Measurements from ENCODE around the gene RBM14.
A peak's percentile ranks its signal among the peaks of the same experiment; 100 is the strongest.
"Not testable (repeated sequence)": the region's sequence is repeated elsewhere in the genome, so short reads cannot be mapped to it uniquely, and the experiment has no call there.

Gene RBM14

GRCh38 chr11:66570850-66571180 lies 45.6 kb upstream of the RBM14 start:
- DNase-seq (ENCODE audit: low read depth): no peak
- TF ChIP-seq CTCF (IDR thresholded peaks at IDR 0.05; ENCODE audit: insufficient read depth, low read depth, low read length, missing control alignments): no peak
- no peak overlapping the region for H3K4me3 ChIP-seq (ENCODE audit: low read depth, low read length)

- peak; percentile 65 for DNase-seq (ENCODE audit: low read depth)
These were observed 37.3 kb upstream of the RBM14 start for GRCh38 chr11:66579017-66579606.

GRCh38 chr11:66580803-66581202 lies 35.6 kb upstream of the RBM14 start:
- no peak overlapping the region for H3K4me3 ChIP-seq (ENCODE audit: low read depth, low read length)
- no peak for TF ChIP-seq CTCF (IDR thresholded peaks at IDR 0.05; ENCODE audit: insufficient read depth, low read depth, low read length, missing control alignments)
- no peak for DNase-seq (ENCODE audit: low read depth)

More at GRCh38 chr11:66579017-66579606, 37.3 kb upstream of the RBM14 start:
- TF ChIP-seq CTCF (IDR thresholded peaks at IDR 0.05; ENCODE audit: insufficient read depth, low read depth, low read length, missing control alignments): peak; percentile 79
- H3K4me3 ChIP-seq (ENCODE audit: low read depth, low read length): no peak overlapping the region

- TF ChIP-seq CTCF (IDR thresholded peaks at IDR 0.05; ENCODE audit: insufficient read depth, low read depth, low read length, missing control alignments): no peak
- no peak overlapping the region for H3K4me3 ChIP-seq (ENCODE audit: low read depth, low read length)
- no peak for DNase-seq (ENCODE audit: low read depth)
These were observed 35.2 kb upstream of the RBM14 start for GRCh38 chr11:66581261-66581660.

- H3K4me3 ChIP-seq (ENCODE audit: low read depth, low read length); DNase-seq (ENCODE audit: low read depth): not testable (repeated sequence)
These were observed 33.8 kb upstream of the RBM14 start for GRCh38 chr11:66582565-66583147.

GRCh38 chr11:66585447-66585846 lies 31.0 kb upstream of the RBM14 start:
- not testable (repeated sequence) for DNase-seq (ENCODE audit: low read depth); H3K4me3 ChIP-seq (ENCODE audit: low read depth, low read length)

- no peak overlapping the region for H3K4me3 ChIP-seq (ENCODE audit: low read depth, low read length)
- TF ChIP-seq CTCF (IDR thresholded peaks at IDR 0.05; ENCODE audit: insufficient read depth, low read depth, low read length, missing control alignments): no peak
These were observed 30.3 kb upstream of the RBM14 start for GRCh38 chr11:66586136-66586535.

GRCh38 chr11:66589315-66589714 lies 27.1 kb upstream of the RBM14 start:
- not testable (repeated sequence) for H3K4me3 ChIP-seq (ENCODE audit: low read depth, low read length); DNase-seq (ENCODE audit: low read depth)

More at GRCh38 chr11:66586136-66586535, 30.3 kb upstream of the RBM14 start:
- no peak for DNase-seq (ENCODE audit: low read depth)
